HG03039 (cell line): ENCODE data around the gene NELFCD.
"Not testable (repeated sequence)": the region's sequence is repeated elsewhere in the genome, so short reads cannot be mapped to it uniquely, and the experiment has no call there.

Source experiments
- ATAC-seq: cut with Tn5 transposase; IDR thresholded peaks from one replicate; pipeline ENCODE4 v1.9.1; 2021; ENCODE audit warnings: mild to moderate bottlenecking, moderate library complexity; ENCODE audit not compliant: unreplicated experiment

NELFCD gene

GRCh38 chr20:58980711-58981627, at the start of gene NELFCD:
Gene NELFCD, plus strand, starts transcription at chr20:58981256. Its CDS starts 54 bp downstream, at chr20:58981310.
- ATAC-seq: peak; percentile 66

GRCh38 chr20:58932170-58932569, 48.9 kb upstream of the NELFCD start:
- no peak for ATAC-seq

- ATAC-seq: no peak
Observed at GRCh38 chr20:58938078-58938477, 43.0 kb upstream of the NELFCD start.

- no peak for ATAC-seq
Observed at GRCh38 chr20:58938541-58938940, 42.5 kb upstream of the NELFCD start.

- no peak for ATAC-seq
Observed at GRCh38 chr20:58941471-58941870, 39.6 kb upstream of the NELFCD start.

- no peak for ATAC-seq
Observed at GRCh38 chr20:58942549-58942948, 38.5 kb upstream of the NELFCD start.

- ATAC-seq: no peak
Observed at GRCh38 chr20:58944610-58945009, 36.4 kb upstream of the NELFCD start.

GRCh38 chr20:58945965-58946631, 35.0 kb upstream of the NELFCD start:
- ATAC-seq: no peak

GRCh38 chr20:58947797-58948388, 33.2 kb upstream of the NELFCD start:
- ATAC-seq: not testable (repeated sequence)

GRCh38 chr20:58950603-58951002, 30.5 kb upstream of the NELFCD start:
- no peak for ATAC-seq

- ATAC-seq: no peak
Observed at GRCh38 chr20:58953050-58953449, 28.0 kb upstream of the NELFCD start.

GRCh38 chr20:58956078-58956477, 25.0 kb upstream of the NELFCD start:
- ATAC-seq: no peak

GRCh38 chr20:58959652-58960051, 21.4 kb upstream of the NELFCD start:
- ATAC-seq: no peak

- no peak for ATAC-seq
Observed at GRCh38 chr20:58963060-58963584, 17.9 kb upstream of the NELFCD start.

GRCh38 chr20:58963922-58964321, 17.1 kb upstream of the NELFCD start:
- ATAC-seq: not testable (repeated sequence)

- ATAC-seq: no peak
Observed at GRCh38 chr20:58965270-58966064, 15.6 kb upstream of the NELFCD start.

- ATAC-seq: no peak
Observed at GRCh38 chr20:58967652-58968429, 13.2 kb upstream of the NELFCD start.

GRCh38 chr20:58969439-58969838, 11.6 kb upstream of the NELFCD start:
- no peak for ATAC-seq

- ATAC-seq: no peak
Observed at GRCh38 chr20:58970146-58970545, 10.9 kb upstream of the NELFCD start.

GRCh38 chr20:58971429-58971828, 9.6 kb upstream of the NELFCD start:
- no peak for ATAC-seq
